HepG2 (cell line): ENCODE data around the gene PITX3. TPM values are rescaled to one million over a fixed set of nuclear protein-coding genes. Genes with fewer than 3 reads are reported as not detected.
A peak's percentile ranks its signal among the peaks of the same experiment; 100 is the strongest.

Experiments
- CENPT ChIP-seq: sonication (generic); formaldehyde crosslinking; IDR thresholded peaks from 2 replicates; pipeline ENCODE4 v1.8.0; 2022; ENCODE audit warnings: low read depth, mild to moderate bottlenecking, moderate library complexity, missing genetic modification reagents
- FOXK1 ChIP-seq: sonication (generic); formaldehyde crosslinking; IDR thresholded peaks from 2 replicates; pipeline ENCODE4 v1.4.0; 2020; ENCODE audit warnings: low read depth, missing genetic modification reagents, borderline replicate concordance
- HMGA1 ChIP-seq: sonication (generic); formaldehyde crosslinking; conservative IDR thresholded peaks from 2 replicates; pipeline ENCODE4 v1.4.0; 2020; ENCODE audit warnings: missing genetic modification reagents
- HNRNPL ChIP-seq: fragments of 200-400 bp; formaldehyde crosslinking; IDR thresholded peaks from 2 replicates; pipeline ENCODE4 v1.6.1; 2017; ENCODE audit warnings: mild to moderate bottlenecking, low read depth, low read length
- KAT2B ChIP-seq: fragments of 150-350 bp; IDR thresholded peaks from 2 replicates; pipeline ENCODE4 v1.6.1; 2014; ENCODE audit warnings: low read depth, low read length, borderline replicate concordance
- RFX3 ChIP-seq: IDR thresholded peaks from 2 replicates; pipeline ENCODE4 v1.6.1; 2016; ENCODE audit warnings: missing biosample characterization, missing genetic modification reagents
- RFXANK ChIP-seq: IDR thresholded peaks from 2 replicates; pipeline ENCODE4 v1.6.1; 2016
- SAP130 ChIP-seq: IDR thresholded peaks from 2 replicates; pipeline ENCODE4 v1.6.1; 2016; ENCODE audit warnings: low read depth
- TBL1XR1 ChIP-seq: fragments of 150-350 bp; IDR thresholded peaks from 2 replicates; pipeline ENCODE4 v1.6.1; 2014; ENCODE audit warnings: borderline replicate concordance, low read length; ENCODE audit not compliant: partially characterized antibody
- ZNF230 ChIP-seq: sonication (generic); formaldehyde crosslinking; IDR thresholded peaks from 2 replicates; pipeline ENCODE4 v1.4.0; 2020; ENCODE audit warnings: mild to moderate bottlenecking, missing genetic modification reagents
- ZNF296 ChIP-seq: sonication (generic); formaldehyde crosslinking; conservative IDR thresholded peaks from 2 replicates; pipeline ENCODE4 v1.5.0; 2020; ENCODE audit warnings: mild to moderate bottlenecking, missing genetic modification reagents
- ZNF550 ChIP-seq: sonication (generic); formaldehyde crosslinking; IDR thresholded peaks from 2 replicates; pipeline ENCODE4 v1.4.0; 2020; ENCODE audit warnings: mild to moderate bottlenecking, missing genetic modification reagents, borderline replicate concordance
- ZNF558 ChIP-seq: sonication (generic); formaldehyde crosslinking; IDR thresholded peaks from 2 replicates; pipeline ENCODE4 v1.9.0; 2022; ENCODE audit warnings: mild to moderate bottlenecking, missing genetic modification reagents, borderline replicate concordance
- ZNF773 ChIP-seq: sonication (generic); formaldehyde crosslinking; IDR thresholded peaks from 2 replicates; pipeline ENCODE4 v1.4.0; 2020; ENCODE audit warnings: missing genetic modification reagents, borderline replicate concordance
- polyA plus RNA-seq, 8 experiments: library from polyadenylated mRNA; depleted of rRNA in 3 of 8; stranded (reverse) in 7 of 8; unstranded in 1 of 8; fragments of >200 nt; fragmentation: Illumina TruSeq in 4 of 8; extraction: Trizol in 4 of 8; gene quantifications; 2 replicates each; pipeline versions ENCODE4 v1.2.1 to v1.2.3, GENCODE V29; 2011 to 2016; ENCODE audit warnings: low read depth in 4 of 8, missing spikeins in 1 of 8, mixed read lengths in 1 of 8; ENCODE audit not compliant: insufficient read depth in 1 of 8
- total RNA-seq, 5 experiments: library from RNA; depleted of rRNA; stranded (reverse); fragments of >200 nt; fragmentation: Illumina TruSeq; extraction: Trizol; gene quantifications; 2 replicates each; pipeline ENCODE4 v1.2.3, GENCODE V29; 2016; ENCODE audit warnings: low read depth in 1 of 5
- TF ChIP-seq, protein P1 (sequence below), 2 experiments: sonication (generic) in 1 of 2; formaldehyde crosslinking in 1 of 2; IDR thresholded peaks; 2 replicates each; pipeline versions ENCODE4 v1.6.1 to v1.9.0; 2014 to 2022; ENCODE audit warnings: antibody characterized with exemption in 1 of 2, borderline replicate concordance in 1 of 2, inconsistent platforms in 1 of 2, low read depth in 1 of 2, missing genetic modification reagents in 1 of 2
- TF ChIP-seq, protein P2 (sequence below): sonication (generic); formaldehyde crosslinking; IDR thresholded peaks from 2 replicates; pipeline ENCODE4 v1.4.0; 2020; ENCODE audit warnings: missing genetic modification reagents
- TF ChIP-seq, protein P3 (sequence below): sonication (generic); formaldehyde crosslinking; IDR thresholded peaks from 2 replicates; pipeline ENCODE4 v1.4.0; 2020; ENCODE audit warnings: mild to moderate bottlenecking, missing genetic modification reagents

The PITX3 gene
- total and polyA plus RNA-seq, 2 of the 13 experiments (the other 11 are each of a cell fraction or from before 2014, with no cell fraction given): not detected

DNA sequence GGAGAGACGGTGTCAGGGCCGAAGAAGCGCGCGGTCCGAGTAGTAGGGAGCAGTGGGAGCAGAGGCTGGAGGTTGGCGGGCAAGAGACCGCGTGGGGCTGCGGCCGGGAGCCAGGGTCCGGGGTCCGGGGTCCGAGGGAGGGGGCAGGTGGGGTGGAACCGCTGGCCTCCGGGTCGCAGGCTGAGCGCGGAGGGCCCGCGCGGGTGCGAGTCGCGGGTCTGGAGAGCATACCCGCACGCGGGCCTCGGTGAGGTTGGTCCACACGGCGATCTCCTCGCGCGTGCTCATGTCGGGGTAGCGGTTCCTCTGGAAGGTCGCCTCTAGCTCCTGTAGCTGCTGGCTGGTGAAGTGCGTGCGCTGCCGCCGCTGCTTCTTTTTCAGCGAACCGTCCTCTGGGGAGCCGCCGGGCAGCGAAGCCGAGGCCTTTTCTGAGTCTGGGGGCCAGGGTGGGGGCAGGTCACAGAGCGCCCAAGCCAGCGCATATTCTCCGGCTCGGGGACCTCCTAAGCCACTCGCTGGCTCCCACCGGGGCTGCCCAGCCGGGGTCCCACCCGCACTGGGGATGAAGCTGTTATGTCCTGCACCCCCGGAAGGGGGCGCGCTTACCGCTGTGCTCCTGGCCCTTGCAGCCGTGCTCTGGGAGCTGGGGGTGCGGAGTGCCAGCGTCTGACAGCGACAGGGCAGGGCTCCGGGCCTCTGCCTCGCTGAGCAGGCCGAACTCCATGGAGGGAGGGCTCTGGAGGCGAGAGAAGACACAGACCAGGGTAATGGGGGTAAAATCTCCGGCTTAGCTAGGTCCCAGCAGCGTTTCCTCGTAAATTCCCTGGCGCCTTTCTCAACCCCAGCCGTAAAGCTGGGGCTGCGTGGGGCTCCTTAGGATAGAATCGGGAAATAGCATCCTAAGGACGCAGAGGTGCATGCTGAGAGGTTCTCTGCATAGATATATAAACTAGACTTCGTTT is 9.7 kb downstream of the PITX3 start (continued):
- TF ChIP-seq, protein P1, sequence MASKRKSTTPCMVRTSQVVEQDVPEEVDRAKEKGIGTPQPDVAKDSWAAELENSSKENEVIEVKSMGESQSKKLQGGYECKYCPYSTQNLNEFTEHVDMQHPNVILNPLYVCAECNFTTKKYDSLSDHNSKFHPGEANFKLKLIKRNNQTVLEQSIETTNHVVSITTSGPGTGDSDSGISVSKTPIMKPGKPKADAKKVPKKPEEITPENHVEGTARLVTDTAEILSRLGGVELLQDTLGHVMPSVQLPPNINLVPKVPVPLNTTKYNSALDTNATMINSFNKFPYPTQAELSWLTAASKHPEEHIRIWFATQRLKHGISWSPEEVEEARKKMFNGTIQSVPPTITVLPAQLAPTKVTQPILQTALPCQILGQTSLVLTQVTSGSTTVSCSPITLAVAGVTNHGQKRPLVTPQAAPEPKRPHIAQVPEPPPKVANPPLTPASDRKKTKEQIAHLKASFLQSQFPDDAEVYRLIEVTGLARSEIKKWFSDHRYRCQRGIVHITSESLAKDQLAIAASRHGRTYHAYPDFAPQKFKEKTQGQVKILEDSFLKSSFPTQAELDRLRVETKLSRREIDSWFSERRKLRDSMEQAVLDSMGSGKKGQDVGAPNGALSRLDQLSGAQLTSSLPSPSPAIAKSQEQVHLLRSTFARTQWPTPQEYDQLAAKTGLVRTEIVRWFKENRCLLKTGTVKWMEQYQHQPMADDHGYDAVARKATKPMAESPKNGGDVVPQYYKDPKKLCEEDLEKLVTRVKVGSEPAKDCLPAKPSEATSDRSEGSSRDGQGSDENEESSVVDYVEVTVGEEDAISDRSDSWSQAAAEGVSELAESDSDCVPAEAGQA (IDR thresholded peaks at IDR 0.05; ENCODE audit: low read depth): no peak
- TF ChIP-seq, protein P1 (CRISPR knock-in tag; IDR thresholded peaks at IDR 0.05; ENCODE audit: borderline replicate concordance): no peak
- TF ChIP-seq KAT2B (no peak), FOXK1 (CRISPR knock-in tag) (no peak), ZNF558 (CRISPR knock-in tag) (0 out of 2 replicates have a peak, but pooled peaks have one; percentile 48), HMGA1 (CRISPR knock-in tag) (no peak), HNRNPL (peak; percentile 80), ZNF550 (CRISPR knock-in tag) (no peak), ZNF296 (CRISPR knock-in tag) (no peak), CENPT (CRISPR knock-in tag) (no peak), ZNF773 (CRISPR knock-in tag) (no peak), RFX3 (CRISPR knock-in tag) (no peak), TBL1XR1 (no peak), SAP130 (CRISPR knock-in tag) (peak; percentile 59), ZNF230 (CRISPR knock-in tag) (no peak), RFXANK (CRISPR knock-in tag) (no peak)
- TF ChIP-seq, protein P2, sequence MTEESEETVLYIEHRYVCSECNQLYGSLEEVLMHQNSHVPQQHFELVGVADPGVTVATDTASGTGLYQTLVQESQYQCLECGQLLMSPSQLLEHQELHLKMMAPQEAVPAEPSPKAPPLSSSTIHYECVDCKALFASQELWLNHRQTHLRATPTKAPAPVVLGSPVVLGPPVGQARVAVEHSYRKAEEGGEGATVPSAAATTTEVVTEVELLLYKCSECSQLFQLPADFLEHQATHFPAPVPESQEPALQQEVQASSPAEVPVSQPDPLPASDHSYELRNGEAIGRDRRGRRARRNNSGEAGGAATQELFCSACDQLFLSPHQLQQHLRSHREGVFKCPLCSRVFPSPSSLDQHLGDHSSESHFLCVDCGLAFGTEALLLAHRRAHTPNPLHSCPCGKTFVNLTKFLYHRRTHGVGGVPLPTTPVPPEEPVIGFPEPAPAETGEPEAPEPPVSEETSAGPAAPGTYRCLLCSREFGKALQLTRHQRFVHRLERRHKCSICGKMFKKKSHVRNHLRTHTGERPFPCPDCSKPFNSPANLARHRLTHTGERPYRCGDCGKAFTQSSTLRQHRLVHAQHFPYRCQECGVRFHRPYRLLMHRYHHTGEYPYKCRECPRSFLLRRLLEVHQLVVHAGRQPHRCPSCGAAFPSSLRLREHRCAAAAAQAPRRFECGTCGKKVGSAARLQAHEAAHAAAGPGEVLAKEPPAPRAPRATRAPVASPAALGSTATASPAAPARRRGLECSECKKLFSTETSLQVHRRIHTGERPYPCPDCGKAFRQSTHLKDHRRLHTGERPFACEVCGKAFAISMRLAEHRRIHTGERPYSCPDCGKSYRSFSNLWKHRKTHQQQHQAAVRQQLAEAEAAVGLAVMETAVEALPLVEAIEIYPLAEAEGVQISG (CRISPR knock-in tag): peak; percentile 22; the same call in 1 of the 2 replicates
- TF ChIP-seq, protein P3, sequence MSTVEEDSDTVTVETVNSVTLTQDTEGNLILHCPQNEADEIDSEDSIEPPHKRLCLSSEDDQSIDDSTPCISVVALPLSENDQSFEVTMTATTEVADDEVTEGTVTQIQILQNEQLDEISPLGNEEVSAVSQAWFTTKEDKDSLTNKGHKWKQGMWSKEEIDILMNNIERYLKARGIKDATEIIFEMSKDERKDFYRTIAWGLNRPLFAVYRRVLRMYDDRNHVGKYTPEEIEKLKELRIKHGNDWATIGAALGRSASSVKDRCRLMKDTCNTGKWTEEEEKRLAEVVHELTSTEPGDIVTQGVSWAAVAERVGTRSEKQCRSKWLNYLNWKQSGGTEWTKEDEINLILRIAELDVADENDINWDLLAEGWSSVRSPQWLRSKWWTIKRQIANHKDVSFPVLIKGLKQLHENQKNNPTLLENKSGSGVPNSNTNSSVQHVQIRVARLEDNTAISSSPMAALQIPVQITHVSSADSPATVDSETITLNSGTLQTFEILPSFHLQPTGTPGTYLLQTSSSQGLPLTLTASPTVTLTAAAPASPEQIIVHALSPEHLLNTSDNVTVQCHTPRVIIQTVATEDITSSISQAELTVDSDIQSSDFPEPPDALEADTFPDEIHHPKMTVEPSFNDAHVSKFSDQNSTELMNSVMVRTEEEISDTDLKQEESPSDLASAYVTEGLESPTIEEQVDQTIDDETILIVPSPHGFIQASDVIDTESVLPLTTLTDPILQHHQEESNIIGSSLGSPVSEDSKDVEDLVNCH: no peak
